NCI-H2196 (cell line): ENCODE data around the gene ZNF560.

ENCODE experiments used
- DNase-seq: peaks from one replicate; lab custom pipeline; 2025; ENCODE audit not compliant: unreplicated experiment; lab: John Stamatoyannopoulos, UW

Gene ZNF560

GRCh38 chr19:9436358-9436757 lies 62.1 kb downstream of the ZNF560 start:
- DNase-seq = no peak

DNA sequence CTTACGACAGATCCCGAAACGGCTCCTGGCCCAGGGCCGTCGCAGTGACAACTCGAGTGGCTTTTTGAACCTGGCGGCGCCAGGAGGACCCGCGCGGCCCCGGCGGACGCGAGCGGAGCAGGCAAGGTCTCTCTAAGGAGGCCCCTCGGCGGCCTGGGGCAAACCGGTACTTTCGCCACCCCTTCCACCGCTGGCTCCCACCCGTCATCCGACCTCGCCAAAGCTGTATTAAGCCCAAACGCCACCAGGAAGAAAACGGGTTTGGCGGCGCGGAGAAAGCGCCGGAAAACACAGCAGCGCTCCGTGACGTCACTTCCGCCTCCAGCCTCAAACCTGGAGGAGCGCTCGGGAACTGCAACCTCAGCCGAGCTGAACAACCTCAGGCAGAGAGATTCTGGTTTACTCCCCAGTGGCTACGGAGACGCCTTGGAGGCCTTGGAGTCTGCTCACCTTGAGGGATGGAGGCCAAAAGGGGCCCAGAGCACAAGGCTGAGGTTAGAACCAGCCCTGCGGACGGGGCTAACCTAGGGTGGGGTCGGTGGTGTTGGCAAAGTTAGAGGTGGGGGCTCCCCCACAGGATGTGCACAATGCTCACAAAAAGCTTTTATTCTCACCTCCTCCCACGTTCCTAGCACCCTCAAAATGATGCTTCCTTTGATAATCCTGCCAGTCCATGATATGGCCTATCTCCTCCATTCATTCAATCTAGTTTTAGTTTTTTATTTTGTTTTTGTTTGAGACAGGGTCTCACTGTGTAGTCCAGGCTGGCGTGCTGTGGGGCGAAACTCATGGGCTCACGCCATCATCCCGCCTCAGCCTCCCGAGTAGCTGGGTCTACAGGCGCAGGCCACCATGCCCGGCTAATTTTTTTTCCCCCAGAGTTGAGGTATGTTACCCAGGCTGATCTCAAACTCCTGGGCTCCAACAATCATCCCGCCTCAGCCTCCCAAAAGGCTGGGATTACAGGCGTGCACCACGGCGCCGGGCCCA lies 62.8 kb downstream of the ZNF560 start, which contains the start of gene ZNF266:
Gene ZNF266, minus strand, starts transcription at position 295 of the 990 bp plus-strand sequence. CDS start 15,484 bp downstream, outside the sequence.
- DNase-seq = peak; percentile 93

DNA sequence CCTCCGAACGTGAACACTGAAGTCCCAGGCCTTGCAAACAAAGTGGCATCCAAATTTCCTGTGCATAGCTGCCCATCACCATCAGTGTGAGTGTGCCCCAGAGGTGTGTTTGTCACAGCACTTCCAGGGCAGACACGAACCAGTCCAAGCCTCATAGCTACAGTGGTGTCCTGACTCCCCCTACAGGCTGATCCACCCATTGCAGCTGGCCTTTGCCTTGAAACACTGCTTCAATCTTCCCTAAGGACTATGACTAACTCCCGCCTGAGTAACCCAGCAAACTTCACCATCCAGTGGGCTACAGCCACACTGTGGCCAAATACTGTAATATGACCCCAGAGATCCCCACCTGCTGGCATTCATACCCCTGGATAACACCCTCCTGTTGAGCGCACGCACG lies 66.9 kb downstream of the ZNF560 start:
- no peak for DNase-seq

GRCh38 chr19:9430444-9430843 lies 68.0 kb downstream of the ZNF560 start:
- DNase-seq = no peak

DNA sequence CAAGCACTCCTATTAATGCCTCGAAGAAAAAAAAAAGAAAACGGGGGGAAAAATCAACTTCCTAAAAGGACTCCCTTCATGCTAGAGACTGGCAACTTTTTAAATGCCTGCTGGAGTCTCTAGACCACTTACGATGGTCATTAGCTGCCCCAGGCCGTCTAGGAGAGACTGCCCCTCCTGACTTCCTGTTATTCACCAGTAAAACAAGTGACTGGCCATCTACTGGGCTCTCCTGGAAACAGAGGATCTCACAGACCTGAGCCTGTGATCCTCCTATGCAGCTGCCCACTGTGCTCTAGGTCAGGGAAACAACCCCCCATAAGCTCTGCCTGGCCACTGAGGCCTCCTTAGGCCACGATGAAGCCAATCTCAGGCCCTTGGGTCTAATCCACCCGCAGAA lies 70.5 kb downstream of the ZNF560 start:
- no peak for DNase-seq
